HG02763 (cell line): Measurements from ENCODE around the gene IL3RA.
A peak's percentile ranks its signal among the peaks of the same experiment; 100 is the strongest.
"Not testable (repeated sequence)": the region's sequence is repeated elsewhere in the genome, so short reads cannot be mapped to it uniquely, and the experiment has no call there.

Source experiments
- ATAC-seq: cut with Tn5 transposase; IDR thresholded peaks from one replicate; pipeline ENCODE4 v1.9.1; 2021; ENCODE audit warnings: mild to moderate bottlenecking, moderate library complexity; ENCODE audit not compliant: unreplicated experiment

IL3RA gene

GRCh38 chrX:1336331-1336943 lies at the start of gene IL3RA:
TSS of gene IL3RA (plus strand) at chrX:1336785. CDS start at chrX:1341766, 4,981 bp downstream.
- ATAC-seq = peak; percentile 67

GRCh38 chrX:1289535-1289934 lies 47.0 kb upstream of the IL3RA start:
- ATAC-seq = no peak

- no peak for ATAC-seq
Measured at GRCh38 chrX:1291110-1291740, 45.4 kb upstream of the IL3RA start.

GRCh38 chrX:1292575-1293290 lies 43.9 kb upstream of the IL3RA start:
- no peak for ATAC-seq

- ATAC-seq = no peak
Measured at GRCh38 chrX:1294301-1295067, 42.1 kb upstream of the IL3RA start.

- no peak for ATAC-seq
Measured at GRCh38 chrX:1295550-1295949, 41.0 kb upstream of the IL3RA start.

GRCh38 chrX:1297591-1297990 lies 39.0 kb upstream of the IL3RA start:
- not testable (repeated sequence) for ATAC-seq

GRCh38 chrX:1300449-1300848 lies 36.1 kb upstream of the IL3RA start:
- no peak for ATAC-seq

- no peak for ATAC-seq
Measured at GRCh38 chrX:1305411-1305810, 31.2 kb upstream of the IL3RA start.

- no peak for ATAC-seq
Measured at GRCh38 chrX:1306909-1307625, 29.5 kb upstream of the IL3RA start.

GRCh38 chrX:1307626-1308340 lies 28.8 kb upstream of the IL3RA start:
- ATAC-seq = no peak

- no peak for ATAC-seq
Measured at GRCh38 chrX:1308476-1308875, 28.1 kb upstream of the IL3RA start.

GRCh38 chrX:1308917-1309316 lies 27.7 kb upstream of the IL3RA start:
- not testable (repeated sequence) for ATAC-seq

GRCh38 chrX:1313788-1314187 lies 22.8 kb upstream of the IL3RA start:
- no peak for ATAC-seq

GRCh38 chrX:1316527-1316926 lies 20.1 kb upstream of the IL3RA start:
- no peak for ATAC-seq

- ATAC-seq = no peak
Measured at GRCh38 chrX:1321674-1322073, 14.9 kb upstream of the IL3RA start.

- ATAC-seq = no peak
Measured at GRCh38 chrX:1322393-1322792, 14.2 kb upstream of the IL3RA start.

- ATAC-seq = peak; percentile 75
Measured at GRCh38 chrX:1323315-1323714, 13.3 kb upstream of the IL3RA start.

- no peak for ATAC-seq
Measured at GRCh38 chrX:1325515-1326116, 11.0 kb upstream of the IL3RA start.
